ENCODE data around the gene JSRP1.

- TF ChIP-seq CTCF (IDR thresholded peaks at IDR 0.05) (no peak), POLR2A (IDR thresholded peaks at IDR 0.05) (no peak)
Measured at GRCh38 chr19:2234996-2235380, 21.2 kb downstream of the JSRP1 start.
